Measurements from ENCODE around the gene COA8. TPM values are rescaled to one million over a fixed set of nuclear protein-coding genes. Genes with fewer than 3 reads are reported as not detected.

The COA8 gene
- total and polyA plus RNA-seq, 12 donors, result 4.9 to 59.6 (median 33.0) TPM

DNA sequence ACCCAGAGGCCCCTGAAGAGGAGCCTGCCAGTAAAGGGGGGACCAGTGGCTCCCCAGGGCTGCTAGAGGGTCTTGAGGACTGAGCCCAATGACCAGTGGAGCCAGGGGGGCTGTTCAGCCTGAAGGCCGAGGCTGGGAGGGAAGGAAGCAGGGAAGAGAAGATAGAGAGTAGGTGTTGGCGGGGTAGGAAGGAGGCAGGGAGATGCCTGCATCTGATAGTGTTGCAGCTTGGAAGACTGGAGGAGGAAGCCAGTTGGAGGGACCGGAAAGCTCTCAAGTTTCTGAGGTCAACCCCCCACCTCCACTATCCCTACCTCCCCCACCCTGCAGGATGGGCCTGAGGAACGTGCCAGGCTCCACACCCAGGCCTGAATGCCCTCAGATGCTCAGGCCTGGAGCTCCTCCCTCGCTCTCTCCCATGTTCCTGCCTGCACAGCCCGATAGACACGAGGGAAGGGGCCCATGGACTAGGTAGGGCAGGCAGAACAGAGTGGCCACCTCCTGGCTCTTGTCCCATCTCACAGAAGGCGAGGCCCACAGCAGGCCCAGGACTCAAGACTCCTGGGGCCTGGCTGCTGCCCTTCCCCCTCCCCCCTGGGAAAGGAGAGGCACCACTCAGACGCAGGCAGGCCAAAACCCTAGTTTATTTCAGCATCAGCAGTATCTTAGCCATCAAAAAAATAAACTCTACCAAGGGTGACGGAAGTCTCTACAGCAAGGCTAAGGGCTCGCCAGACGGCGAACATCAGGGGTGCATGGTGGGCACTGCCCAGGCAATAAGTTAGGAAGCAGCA lies 43.5 kb upstream of the COA8 start:
- intact Hi-C loops (cut with DNase I), result no loop called here
- Histone ChIP-seq H3K36me3 (replicated peaks in 1 of 2) (no peaks in the 10 kb centered on the region), H3K9me3 (replicated peaks in 1 of 3) (no peaks in the 10 kb centered on the region), H3K27ac (peak overlapping the region in 4 of 5 donors; percentile 21 to 89 (median 82)), H3K27me3 (no peaks in the 10 kb centered on the region), H3K4me3 (no peak overlapping the region), H3K4me1 (replicated peaks in 1 of 2) (peaks cover 24 to 47% of the 10 kb centered on the region in 2 donors)
- peak in 4 of 7 donors; percentile 15 to 65 (median 30) for DNase-seq
- 41 to 58% (median 50%) methylated on average over 8 to 13 of the region's 13 CpGs for WGBS, 4 donors
- TF ChIP-seq, protein P1, sequence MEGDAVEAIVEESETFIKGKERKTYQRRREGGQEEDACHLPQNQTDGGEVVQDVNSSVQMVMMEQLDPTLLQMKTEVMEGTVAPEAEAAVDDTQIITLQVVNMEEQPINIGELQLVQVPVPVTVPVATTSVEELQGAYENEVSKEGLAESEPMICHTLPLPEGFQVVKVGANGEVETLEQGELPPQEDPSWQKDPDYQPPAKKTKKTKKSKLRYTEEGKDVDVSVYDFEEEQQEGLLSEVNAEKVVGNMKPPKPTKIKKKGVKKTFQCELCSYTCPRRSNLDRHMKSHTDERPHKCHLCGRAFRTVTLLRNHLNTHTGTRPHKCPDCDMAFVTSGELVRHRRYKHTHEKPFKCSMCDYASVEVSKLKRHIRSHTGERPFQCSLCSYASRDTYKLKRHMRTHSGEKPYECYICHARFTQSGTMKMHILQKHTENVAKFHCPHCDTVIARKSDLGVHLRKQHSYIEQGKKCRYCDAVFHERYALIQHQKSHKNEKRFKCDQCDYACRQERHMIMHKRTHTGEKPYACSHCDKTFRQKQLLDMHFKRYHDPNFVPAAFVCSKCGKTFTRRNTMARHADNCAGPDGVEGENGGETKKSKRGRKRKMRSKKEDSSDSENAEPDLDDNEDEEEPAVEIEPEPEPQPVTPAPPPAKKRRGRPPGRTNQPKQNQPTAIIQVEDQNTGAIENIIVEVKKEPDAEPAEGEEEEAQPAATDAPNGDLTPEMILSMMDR (IDR thresholded peaks at IDR 0.05), result no peak
- no peak for TF ChIP-seq POLR2A (IDR thresholded peaks at IDR 0.05)

DNA sequence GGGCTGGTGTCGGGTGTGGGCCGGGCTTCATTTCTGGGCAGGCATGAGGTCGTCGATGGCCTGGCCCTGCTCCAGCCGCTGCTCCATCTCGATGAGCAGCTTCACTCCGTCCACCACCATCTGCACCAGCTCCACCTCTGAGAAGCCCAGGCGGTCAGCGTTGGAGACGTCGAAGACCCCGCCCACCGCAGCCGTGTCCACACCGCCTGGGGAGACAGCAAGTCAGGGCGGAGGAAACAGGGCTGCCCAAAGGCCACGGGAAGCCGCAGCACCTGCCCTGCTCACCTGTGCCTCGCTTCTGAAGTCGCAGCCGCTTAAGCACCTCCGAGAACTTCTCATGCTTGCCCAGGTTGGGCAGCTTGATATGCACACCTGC lies 42.9 kb upstream of the COA8 start:
- intact Hi-C loops (cut with DNase I), result no loop called here
- no peaks in the 10 kb centered on the region for H3K36me3 ChIP-seq (replicated peaks in 1 of 2)
- no peaks in the 10 kb centered on the region for H3K27me3 ChIP-seq
- peak overlapping the region in 3 of 5 donors; percentile 81 to 89 (median 82) for H3K27ac ChIP-seq
- no peak overlapping the region for H3K4me3 ChIP-seq
- H3K4me1 ChIP-seq (replicated peaks in 1 of 2), result peaks cover 24 to 47% of the 10 kb centered on the region in 2 donors
- H3K9me3 ChIP-seq (replicated peaks in 1 of 3), result no peaks in the 10 kb centered on the region
- no peak for TF ChIP-seq POLR2A (IDR thresholded peaks at IDR 0.05)
- TF ChIP-seq, protein P1 (IDR thresholded peaks at IDR 0.05), result no peak
- WGBS, 4 donors, result 64 to 76% (median 70%) methylated on average over 10 to 22 of the region's 22 CpGs
- DNase-seq, result peak in 5 of 7 donors; percentile 34 to 73 (median 53)

DNA sequence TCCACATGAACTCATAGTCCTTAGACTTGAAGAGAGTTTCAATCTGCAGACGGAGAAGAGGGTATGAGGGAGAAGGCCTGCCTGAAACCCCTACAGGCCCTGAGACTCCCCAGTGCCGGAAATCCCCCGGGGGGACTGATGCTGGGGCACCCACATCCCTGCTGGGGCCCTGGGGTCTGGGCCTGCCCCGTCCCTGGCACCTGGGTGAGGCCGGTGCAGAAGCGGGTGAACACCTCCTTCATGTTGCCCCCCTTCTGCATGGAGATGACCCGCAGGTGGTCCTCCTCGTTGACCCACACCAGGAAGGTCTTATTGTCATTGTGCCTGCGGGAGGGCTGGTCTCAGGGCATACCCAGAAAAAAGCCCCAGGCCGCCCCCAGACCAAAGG lies 42.5 kb upstream of the COA8 start:
- no peak for TF ChIP-seq POLR2A (IDR thresholded peaks at IDR 0.05)
- TF ChIP-seq, protein P1 (IDR thresholded peaks at IDR 0.05), result no peak
- Histone ChIP-seq H3K4me3 (peak overlapping the region in 1 of 4 donors; percentile 61), H3K4me1 (replicated peaks in 1 of 2) (peaks cover 24 to 47% of the 10 kb centered on the region in 2 donors), H3K27me3 (no peaks in the 10 kb centered on the region), H3K9me3 (replicated peaks in 1 of 3) (no peaks in the 10 kb centered on the region), H3K27ac (peak overlapping the region in 4 of 5 donors; percentile 81 to 89 (median 82)), H3K36me3 (replicated peaks in 1 of 2) (no peaks in the 10 kb centered on the region)
- 60 to 90% (median 67%) methylated on average over 1 to 10 of the region's 10 CpGs for WGBS, 4 donors
- intact Hi-C loops (cut with DNase I), result no loop called here
- peak in 1 of 7 donors; percentile 7 for DNase-seq

DNA sequence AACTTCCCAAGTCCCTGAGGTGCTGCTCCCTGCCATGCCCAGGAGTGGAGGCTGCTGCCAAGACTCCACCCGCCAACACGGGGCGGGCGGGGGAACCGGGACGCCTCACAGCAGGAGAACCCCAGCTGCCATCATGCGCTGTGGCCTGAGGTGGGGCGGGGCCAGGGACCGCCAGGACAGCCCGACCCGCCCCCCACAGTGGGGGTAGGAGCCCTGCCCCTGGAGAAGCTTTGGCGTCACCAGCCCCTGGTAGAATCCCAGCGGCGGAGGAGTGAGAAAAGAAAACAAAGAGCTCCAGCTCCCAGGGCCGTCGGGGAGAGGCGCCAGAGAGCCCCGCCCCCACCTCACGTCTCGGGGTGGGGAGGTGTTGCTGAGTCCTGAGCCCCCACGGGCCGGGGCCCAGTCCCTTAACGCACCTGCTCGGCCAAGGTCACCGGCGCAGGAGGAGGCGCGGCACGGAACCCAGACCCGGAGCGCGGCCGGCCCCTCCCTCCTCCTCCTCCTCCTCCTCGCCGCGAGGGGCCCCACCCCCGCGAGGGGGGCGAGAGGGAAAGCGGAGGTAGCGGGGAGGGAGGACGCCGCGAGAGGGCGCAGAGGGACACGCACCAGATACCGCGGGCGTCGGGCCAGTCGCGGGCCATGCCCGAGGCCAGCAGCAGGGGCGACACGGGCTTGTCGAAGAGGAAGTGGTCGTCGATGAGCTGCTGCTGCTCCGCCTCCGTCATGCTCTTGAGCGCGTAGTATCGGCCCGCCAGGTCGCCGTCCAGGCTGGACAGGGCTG lies 41.9 kb upstream of the COA8 start:
- Histone ChIP-seq H3K9me3 (replicated peaks in 1 of 3) (no peaks in the 10 kb centered on the region), H3K4me1 (replicated peaks in 1 of 2) (peaks cover 24 to 47% of the 10 kb centered on the region in 2 donors), H3K27ac (peak overlapping the region; percentile 65 to 89 (median 81)), H3K4me3 (peak overlapping the region in 3 of 4 donors; percentile 4 to 61 (median 56)), H3K27me3 (no peaks in the 10 kb centered on the region), H3K36me3 (replicated peaks in 1 of 2) (no peaks in the 10 kb centered on the region)
- 0 to 2% (median 1%) methylated on average over 2 to 63 of the region's 66 CpGs for WGBS, 4 donors
- peak; percentile 33 to 73 for TF ChIP-seq POLR2A (IDR thresholded peaks at IDR 0.05)
- TF ChIP-seq, protein P1 (IDR thresholded peaks at IDR 0.05), result peak; percentile 37 to 67 (median 56)
- intact Hi-C loops (cut with DNase I), result no loop called here
- DNase-seq, result peak; percentile 85 to 94 (median 90)
